ENCODE data around the gene RNF225.

- TF ChIP-seq CTCF (IDR thresholded peaks at IDR 0.05; ENCODE audit: poor library complexity) (no peak), EZH2phosphoT487 (IDR thresholded peaks at IDR 0.05; ENCODE audit: low read depth, severe bottlenecking, unreplicated experiment) (no peak)
Measured at GRCh38 chr19:58355908-58356765, 39.3 kb upstream of the RNF225 start.

Data from hepatocyte (in vitro differentiated cells).